GM19324 (cell line): ENCODE data around the gene SPSB2.
"Not testable (repeated sequence)": the region's sequence is repeated elsewhere in the genome, so short reads cannot be mapped to it uniquely, and the experiment has no call there.

Experiments used
- ATAC-seq: cut with Tn5 transposase; IDR thresholded peaks from one replicate; pipeline ENCODE4 v1.9.1; 2021; ENCODE audit warnings: mild to moderate bottlenecking, moderate library complexity; ENCODE audit not compliant: unreplicated experiment, low FRiP score

The SPSB2 gene

DNA sequence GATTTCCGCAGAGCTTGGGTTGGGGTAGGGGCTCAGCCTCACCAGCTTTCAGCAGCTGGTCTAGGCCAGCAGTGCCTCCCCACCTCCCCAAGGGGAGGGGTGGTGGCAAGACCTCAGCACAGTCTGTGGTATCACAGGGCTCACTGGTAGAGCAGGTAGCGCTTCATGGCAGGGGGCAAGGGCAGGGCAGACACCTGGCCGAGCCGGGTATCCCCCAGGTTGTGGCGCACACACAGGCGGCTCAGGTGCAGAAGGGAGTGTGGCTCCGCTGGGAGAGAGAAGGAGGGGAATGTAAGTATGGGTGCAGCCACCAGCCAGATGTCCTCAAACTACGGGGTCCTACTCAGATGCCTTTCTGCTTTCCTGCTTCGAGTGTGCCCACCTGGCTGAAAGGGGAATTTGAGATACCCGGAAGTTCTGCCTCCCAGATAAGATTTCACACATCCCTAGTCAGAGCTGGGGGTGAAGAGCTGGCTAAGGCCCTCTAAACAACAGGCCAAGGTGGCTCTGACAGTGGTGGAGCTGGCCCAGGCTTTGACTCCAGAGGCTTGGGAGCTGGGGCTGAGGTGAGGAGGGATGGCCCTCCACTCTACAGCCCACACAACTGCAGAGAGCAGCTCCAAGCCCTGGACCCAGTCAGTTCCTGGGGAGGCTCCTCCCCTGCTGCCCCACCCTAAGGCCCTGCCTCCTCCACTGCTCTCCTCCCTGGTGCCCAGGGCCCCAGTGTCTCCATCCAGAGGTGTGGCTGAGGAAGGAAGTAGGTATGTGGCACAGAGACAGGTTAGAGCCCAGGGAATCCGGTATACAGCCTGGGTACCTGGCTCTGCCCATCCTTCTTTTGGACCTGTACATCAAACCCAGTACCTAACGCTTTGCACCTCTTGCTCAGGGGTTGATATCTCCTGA lies 1.8 kb downstream of the SPSB2 start:
- no peak for ATAC-seq

DNA sequence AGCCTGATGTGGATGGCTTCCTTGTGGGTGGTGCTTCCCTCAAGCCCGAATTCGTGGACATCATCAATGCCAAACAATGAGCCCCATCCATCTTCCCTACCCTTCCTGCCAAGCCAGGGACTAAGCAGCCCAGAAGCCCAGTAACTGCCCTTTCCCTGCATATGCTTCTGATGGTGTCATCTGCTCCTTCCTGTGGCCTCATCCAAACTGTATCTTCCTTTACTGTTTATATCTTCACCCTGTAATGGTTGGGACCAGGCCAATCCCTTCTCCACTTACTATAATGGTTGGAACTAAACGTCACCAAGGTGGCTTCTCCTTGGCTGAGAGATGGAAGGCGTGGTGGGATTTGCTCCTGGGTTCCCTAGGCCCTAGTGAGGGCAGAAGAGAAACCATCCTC lies 2.8 kb downstream of the SPSB2 start:
- not testable (repeated sequence) for ATAC-seq

DNA sequence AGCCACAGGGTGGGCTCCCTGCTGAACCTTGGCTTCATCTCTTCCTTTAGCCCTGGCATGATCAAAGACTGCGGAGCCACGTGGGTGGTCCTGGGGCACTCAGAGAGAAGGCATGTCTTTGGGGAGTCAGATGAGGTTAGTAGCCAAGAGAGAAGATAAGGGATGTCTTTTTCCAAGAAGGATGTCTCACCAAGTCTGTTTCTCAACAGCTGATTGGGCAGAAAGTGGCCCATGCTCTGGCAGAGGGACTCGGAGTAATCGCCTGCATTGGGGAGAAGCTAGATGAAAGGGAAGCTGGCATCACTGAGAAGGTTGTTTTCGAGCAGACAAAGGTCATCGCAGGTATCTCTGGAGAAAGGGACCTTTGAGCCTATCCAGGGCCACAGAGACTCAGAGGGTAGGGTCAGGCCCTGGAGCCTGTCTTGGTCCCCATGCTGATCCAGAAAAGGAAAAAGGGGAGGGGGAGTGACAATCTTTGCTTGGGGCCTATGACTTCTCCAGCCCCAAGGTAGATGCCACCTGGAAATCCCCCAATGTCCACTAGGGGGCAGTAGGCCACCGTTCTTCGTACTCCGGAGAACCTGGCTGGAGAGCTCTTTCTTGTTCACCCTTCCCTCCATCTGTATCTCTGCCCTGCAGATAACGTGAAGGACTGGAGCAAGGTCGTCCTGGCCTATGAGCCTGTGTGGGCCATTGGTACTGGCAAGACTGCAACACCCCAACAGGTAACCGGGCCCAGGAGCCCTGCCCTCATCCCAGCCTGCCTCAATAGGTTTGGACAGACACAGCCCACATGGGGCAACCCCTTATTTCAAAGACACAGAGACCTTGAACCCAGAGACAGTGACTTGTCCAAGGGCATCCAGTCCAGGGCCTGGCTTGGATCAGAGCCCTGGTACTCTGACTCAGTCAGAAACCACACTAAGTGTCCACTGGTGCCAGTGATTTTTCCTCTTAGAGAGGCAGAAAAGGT lies 3.8 kb downstream of the SPSB2 start:
- no peak for ATAC-seq

DNA sequence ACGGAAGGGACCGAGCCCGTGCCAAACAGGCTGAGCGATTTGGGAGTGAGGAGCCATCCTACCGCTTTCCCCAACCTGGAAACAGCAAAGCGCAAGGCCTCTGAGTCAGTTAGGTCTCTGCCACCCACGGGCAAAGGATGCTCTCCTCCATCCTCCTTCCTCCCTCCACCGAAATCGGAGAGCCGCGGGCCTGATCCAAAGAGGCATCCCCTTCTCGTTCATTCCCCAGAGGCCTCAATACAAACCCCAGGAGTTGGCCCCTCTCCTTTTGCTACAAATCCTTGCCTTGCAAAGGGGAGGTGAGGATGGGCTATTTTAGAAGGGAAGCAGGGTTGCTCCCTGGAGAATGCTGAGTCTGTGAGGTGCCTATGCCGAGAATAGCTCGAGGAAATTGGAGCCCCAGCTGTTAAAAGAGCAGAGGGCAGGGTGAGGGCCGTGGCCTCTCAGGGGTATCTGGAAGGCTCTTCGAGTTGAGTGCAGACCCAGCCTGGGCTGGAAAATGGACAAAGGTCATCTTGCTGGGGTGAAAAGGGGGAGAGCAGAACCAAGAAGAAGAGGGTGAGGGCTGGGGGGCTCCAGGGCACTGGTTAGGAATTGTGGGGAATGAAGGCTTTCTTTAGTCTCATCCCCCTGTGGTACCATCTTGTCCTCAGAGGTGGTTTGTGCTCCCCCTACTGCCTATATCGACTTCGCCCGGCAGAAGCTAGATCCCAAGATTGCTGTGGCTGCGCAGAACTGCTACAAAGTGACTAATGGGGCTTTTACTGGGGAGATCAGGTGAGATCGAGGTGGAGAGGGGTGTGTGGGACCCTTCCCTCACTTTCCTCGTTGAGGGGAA lies 4.7 kb downstream of the SPSB2 start:
- ATAC-seq: no peak

GRCh38 chr12:6867413-6868210 lies 5.5 kb downstream of the SPSB2 start, which contains the start of gene TPI1:
Gene TPI1 (plus strand): TSS chr12:6867531. CDS start chr12:6867567, 36 bp downstream.
- peak; percentile 57 for ATAC-seq

GRCh38 chr12:6866920-6867412 lies 6.1 kb downstream of the SPSB2 start:
- peak; percentile 17 for ATAC-seq

DNA sequence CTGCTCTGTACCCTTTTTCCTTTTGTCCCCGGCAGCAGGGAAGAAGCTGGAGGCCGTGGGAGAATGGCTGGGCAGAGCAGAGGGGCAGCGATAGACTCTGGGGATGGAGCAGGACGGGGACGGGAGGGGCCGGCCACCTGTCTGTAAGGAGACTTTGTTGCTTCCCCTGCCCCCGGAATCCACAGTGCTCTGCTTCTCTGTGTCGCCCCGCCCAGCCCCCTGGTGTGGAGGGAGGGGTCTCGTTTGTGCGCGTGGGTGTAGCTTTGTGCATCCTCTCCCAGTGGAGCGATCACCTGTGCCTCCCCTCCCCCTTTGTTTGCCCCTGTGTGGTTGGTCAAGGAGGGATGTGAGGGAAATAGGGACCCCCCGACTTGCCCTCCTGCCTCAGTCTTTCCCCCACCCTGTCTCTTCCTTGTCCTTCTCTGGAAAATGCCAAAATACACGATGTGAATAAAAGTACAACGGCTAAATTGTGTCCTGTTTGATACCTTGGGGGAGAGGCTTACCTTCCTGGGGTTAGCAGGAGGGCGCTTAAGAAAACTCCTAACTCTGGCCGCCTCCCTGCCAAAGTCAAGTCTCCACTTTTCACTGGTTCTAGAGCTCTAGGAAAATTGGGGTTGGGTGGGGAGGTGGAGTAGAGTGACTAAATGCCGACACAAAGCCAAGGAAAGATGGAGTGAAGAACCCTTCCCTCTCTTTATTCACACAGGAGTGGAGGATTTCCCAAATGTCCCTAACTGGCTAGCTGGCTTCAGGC lies 6.8 kb downstream of the SPSB2 start:
- no peak for ATAC-seq

DNA sequence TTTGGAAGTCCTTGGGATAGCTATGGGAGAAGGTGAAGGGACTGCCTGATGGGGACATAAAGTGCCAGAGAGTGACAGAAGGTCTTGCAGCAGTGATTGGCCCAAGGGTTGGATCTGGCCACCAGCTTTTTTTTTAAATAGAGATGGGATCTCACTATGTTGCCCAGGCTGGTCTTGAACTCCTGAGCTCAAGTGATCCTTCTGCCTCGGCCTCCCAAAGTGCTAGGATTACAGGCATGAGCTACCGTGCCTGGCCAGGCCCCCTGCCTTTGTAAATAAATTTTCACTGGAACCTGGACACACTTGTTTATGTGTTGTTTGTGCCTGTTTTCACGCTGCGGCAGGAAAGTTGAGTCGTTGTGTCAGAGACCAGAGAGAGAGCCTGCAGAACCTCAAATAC lies 7.8 kb downstream of the SPSB2 start:
- not testable (repeated sequence) for ATAC-seq

GRCh38 chr12:6863586-6864321 lies 9.3 kb downstream of the SPSB2 start:
- no peak for ATAC-seq

DNA sequence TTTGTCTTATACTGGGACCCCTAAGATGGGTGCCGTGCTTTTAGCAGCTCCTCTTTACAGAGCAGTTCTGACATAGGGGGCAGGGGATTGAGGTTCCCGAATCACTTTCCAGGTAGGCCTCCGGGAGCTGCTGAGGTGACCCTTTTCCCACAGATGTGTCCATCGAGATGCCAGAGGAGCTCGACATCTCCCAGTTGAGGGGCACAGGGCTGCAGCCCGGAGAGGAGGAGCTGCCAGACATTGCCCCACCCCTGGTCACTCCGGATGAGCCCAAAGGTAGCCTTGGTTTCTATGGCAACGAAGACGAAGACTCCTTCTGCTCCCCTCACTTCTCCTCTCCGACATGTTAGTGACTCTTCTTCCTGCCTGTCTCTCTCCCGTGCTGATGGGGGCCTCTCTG lies 10.1 kb downstream of the SPSB2 start:
- no peak for ATAC-seq

DNA sequence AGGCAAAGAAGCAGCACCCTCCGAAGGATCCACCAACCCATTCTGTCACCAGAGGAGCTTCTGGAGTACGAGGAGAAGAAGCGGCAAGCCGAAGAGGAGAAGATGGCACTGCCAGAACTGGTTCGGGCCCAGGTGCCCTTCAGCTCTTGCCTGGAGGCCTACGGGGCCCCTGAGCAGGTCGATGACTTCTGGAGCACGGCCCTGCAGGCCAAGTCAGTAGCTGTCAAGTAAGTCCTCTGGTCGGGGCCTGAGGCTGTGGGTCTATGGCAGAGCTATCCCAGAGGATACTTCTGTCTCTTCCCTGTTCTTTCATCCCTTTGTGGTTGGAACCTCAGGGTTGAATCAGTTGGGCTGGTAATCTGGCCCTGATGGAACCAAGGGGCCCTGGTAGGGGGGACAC lies 11.7 kb downstream of the SPSB2 start:
- ATAC-seq: no peak

- ATAC-seq: no peak
These were observed 12.2 kb downstream of the SPSB2 start for GRCh38 chr12:6860942-6861341.

DNA sequence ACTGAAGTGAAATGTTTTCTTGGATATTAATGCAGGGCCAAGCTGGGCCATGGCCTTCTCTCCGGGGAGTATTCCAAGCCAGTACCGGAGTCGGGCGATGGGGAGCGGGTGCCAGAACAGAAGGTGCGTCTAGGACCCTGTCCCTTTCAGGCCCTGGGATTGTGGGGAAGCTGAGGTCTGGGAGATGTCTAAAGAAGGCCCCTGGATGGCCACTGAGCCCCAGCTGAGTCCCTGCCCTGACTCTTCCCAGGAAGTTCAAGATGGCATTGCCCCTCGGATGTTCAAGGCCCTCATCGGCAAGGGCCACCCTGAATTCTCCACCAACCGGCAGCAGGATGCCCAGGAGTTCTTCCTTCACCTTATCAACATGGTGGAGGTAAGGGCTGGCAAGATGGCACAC lies 13.0 kb downstream of the SPSB2 start:
- no peak for ATAC-seq

- no peak for ATAC-seq
These were observed 14.3 kb downstream of the SPSB2 start for GRCh38 chr12:6858799-6859198.

- ATAC-seq: no peak
These were observed 17.8 kb downstream of the SPSB2 start for GRCh38 chr12:6855322-6855721.

GRCh38 chr12:6854036-6854435 lies 19.1 kb downstream of the SPSB2 start:
- no peak for ATAC-seq

DNA sequence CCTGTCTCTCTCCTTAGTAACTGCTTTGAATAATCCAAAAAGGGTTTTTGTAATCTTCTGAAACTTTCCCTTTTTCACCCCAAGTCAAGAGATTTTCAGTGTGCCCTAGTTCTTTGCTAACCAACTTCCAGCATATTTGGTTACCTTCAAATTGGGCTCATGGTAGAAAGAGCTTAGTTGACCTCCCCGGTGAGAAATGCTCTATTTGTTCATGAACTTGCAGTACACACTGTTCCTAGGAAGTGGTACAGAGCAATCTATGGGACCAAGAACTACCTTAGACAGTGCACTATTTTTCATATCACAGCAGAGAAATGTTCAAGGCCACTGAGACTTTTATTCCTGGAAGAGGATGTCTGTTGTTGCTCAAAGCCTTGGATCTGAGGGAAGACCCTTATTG lies 19.5 kb downstream of the SPSB2 start:
- ATAC-seq: no peak
